ENCODE results near the gene ANKRD39. TPM values are rescaled to one million over a fixed set of nuclear protein-coding genes. Genes with fewer than 3 reads are reported as not detected.

ANKRD39 gene
- total and polyA plus RNA-seq, 2 of the 8 experiments (the other 6 are each of a cell fraction or from before 2014, with no cell fraction given) = 18.5 to 21.3 TPM

DNA sequence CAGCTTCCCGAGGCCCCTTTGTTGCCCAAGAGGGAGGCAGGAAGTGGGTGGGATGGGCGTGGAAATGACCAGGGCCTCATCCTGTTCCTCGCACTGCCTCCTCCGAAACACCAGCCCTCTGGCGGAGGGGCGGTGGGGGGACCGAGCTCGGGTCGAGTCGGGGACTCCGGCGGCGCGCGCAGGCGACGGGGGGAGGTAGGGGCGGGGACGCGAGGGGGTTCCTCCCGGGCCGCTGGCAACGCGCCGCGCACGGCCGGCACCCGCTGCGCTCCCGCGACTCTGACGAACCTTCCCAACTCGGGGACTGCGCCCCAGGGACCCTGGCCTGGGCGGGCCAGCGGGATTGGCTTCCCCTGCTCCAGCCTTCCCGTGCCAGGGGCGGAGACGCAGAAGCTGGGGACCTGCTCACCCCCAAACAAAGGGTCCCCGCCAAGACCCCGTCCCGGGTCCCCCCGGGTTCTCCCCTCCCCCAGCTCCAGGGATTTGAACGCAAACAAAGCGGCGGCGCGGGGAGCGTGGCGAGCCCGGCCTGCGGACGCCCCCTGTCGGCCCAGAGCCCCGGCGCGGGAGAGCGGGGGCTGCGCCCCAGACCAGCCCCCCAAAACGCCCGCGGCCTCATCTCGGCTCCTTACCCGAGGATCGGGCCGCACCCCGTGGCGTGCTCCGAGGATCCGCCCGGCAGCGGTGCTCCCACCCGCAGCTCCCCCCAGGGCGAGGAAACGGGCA, 10.9 kb upstream of the ANKRD39 start (continued):
- TF ChIP-seq YY1 (IDR thresholded peaks at IDR 0.05; ENCODE audit: low read depth, low read length) (no peak), RXRA (IDR thresholded peaks at IDR 0.05; ENCODE audit: insufficient read depth, low read depth, low read length) (no peak), JUND (IDR thresholded peaks at IDR 0.05; ENCODE audit: low read length) (no peak), JUN (IDR thresholded peaks at IDR 0.05; ENCODE audit: low read depth, low read length) (no peak), POU5F1 (IDR thresholded peaks at IDR 0.05; ENCODE audit: low read depth, low read length) (no peak), CHD2 (IDR thresholded peaks at IDR 0.05; ENCODE audit: low read length) (no peak), SIX5 (IDR thresholded peaks at IDR 0.05; ENCODE audit: low read depth, low read length) (no peak), RBBP5 (IDR thresholded peaks at IDR 0.05; ENCODE audit: borderline replicate concordance, low read depth, low read length) (peak; percentile 57; the same call in 1 of the 2 replicates), TEAD4 (IDR thresholded peaks at IDR 0.05; ENCODE audit: low read depth, low read length) (no peak), BCL11A (IDR thresholded peaks at IDR 0.05; ENCODE audit: low read depth in 2 of 2, low read length in 2 of 2) (no peak), EP300 (IDR thresholded peaks at IDR 0.05; ENCODE audit: borderline replicate concordance in 1 of 2, low read depth in 2 of 2, low read length in 2 of 2) (no peak), TCF12 (IDR thresholded peaks at IDR 0.05; ENCODE audit: low read depth, low read length) (no peak), PHF8 (conservative IDR thresholded peaks at IDR 0.05; ENCODE audit: low read depth, low read length) (peak; percentile 58), GTF2F1 (IDR thresholded peaks at IDR 0.05; ENCODE audit: borderline replicate concordance, low read depth, low read length) (no peak), CBX8 (IDR thresholded peaks at IDR 0.05; ENCODE audit: borderline replicate concordance, low read depth, low read length) (no peak), SAP30 (IDR thresholded peaks at IDR 0.05; ENCODE audit: insufficient read depth, insufficient replicate concordance, low read length) (no peak), NRF1 (IDR thresholded peaks at IDR 0.05; ENCODE audit: low read depth, low read length) (no peak)
- TF ChIP-seq, protein P1, sequence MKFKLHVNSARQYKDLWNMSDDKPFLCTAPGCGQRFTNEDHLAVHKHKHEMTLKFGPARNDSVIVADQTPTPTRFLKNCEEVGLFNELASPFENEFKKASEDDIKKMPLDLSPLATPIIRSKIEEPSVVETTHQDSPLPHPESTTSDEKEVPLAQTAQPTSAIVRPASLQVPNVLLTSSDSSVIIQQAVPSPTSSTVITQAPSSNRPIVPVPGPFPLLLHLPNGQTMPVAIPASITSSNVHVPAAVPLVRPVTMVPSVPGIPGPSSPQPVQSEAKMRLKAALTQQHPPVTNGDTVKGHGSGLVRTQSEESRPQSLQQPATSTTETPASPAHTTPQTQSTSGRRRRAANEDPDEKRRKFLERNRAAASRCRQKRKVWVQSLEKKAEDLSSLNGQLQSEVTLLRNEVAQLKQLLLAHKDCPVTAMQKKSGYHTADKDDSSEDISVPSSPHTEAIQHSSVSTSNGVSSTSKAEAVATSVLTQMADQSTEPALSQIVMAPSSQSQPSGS (IDR thresholded peaks at IDR 0.05; ENCODE audit: low read length) = no peak
- TF ChIP-seq, protein P2, sequence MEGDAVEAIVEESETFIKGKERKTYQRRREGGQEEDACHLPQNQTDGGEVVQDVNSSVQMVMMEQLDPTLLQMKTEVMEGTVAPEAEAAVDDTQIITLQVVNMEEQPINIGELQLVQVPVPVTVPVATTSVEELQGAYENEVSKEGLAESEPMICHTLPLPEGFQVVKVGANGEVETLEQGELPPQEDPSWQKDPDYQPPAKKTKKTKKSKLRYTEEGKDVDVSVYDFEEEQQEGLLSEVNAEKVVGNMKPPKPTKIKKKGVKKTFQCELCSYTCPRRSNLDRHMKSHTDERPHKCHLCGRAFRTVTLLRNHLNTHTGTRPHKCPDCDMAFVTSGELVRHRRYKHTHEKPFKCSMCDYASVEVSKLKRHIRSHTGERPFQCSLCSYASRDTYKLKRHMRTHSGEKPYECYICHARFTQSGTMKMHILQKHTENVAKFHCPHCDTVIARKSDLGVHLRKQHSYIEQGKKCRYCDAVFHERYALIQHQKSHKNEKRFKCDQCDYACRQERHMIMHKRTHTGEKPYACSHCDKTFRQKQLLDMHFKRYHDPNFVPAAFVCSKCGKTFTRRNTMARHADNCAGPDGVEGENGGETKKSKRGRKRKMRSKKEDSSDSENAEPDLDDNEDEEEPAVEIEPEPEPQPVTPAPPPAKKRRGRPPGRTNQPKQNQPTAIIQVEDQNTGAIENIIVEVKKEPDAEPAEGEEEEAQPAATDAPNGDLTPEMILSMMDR (IDR thresholded peaks at IDR 0.05; ENCODE audit: control extremely low read depth in 1 of 3, insufficient read depth in 1 of 3, low read depth in 1 of 3, low read length in 3 of 3) = peak in 2 of 3 experiments; percentile 50 to 52; a peak in 3 of 4 replicates

All from H1 (cell line).